ENCODE results near the gene MRPL52. TPM values are rescaled to one million over a fixed set of nuclear protein-coding genes. Genes with fewer than 3 reads are reported as not detected.
A peak's percentile ranks its signal among the peaks of the same experiment; 100 is the strongest.

MRPL52 gene
- total and polyA plus RNA-seq, 2 of the 13 experiments (the other 11 are each of a cell fraction or from before 2014, with no cell fraction given) = 118 to 329 TPM

DNA sequence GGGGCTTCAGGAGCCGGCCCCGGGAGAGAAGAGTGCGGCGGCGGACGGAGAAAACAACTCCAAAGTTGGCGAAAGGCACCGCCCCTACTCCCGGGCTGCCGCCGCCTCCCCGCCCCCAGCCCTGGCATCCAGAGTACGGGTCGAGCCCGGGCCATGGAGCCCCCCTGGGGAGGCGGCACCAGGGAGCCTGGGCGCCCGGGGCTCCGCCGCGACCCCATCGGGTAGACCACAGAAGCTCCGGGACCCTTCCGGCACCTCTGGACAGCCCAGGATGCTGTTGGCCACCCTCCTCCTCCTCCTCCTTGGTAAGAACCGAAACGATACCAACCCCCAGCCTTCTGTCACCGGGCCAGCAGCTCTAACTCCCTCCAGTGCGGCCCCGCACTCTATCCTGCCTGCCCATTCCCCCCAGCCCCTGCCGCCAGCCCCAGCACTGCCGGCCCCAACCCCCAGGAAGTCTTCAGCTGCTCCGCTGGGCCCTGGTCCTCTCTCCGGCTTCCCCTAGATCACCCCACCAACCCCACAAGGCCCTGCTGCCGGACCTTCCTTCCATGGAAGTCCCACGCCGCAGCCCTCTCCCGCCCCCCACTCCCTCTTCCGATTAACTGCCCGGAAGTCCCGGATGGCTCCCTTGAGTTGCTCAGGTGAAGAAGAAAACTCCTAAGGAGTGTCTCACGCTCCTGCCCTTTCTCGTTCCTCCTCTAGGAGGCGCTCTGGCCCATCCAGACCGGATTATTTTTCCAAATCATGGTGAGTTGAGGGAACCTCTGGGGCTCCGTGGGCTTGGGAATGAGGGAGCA is 42.5 kb downstream of the MRPL52 start:
- H3K36me3 ChIP-seq (replicated peaks in 1 of 2; ENCODE audit: control insufficient read depth in 1 of 2, insufficient read depth in 2 of 2, low read length in 2 of 2) = peaks cover 14% of the 10 kb centered on the region in 2 experiments; a peak in 4 of 5 replicates
- FAIRE-seq = peak; percentile 79
- 2% methylated on average over 42 of the region's 45 CpGs for WGBS (ENCODE audit: low lambda C conversion rate)
- no TSS peak for BruUV-seq (replicated peaks)
- peak; percentile 62 for ATAC-seq
- H4K20me1 ChIP-seq (ENCODE audit: insufficient read depth, low read length) = no peaks in the 10 kb centered on the region
- POLR2A ChIA-PET = interaction anchor here (0.6 to 4.4 kb wide), 23 partner anchors 10 to 1243 kb away, joined by 3 to 53 read pairs (median 9); partner anchors contain the start of genes ACIN1, AJUBA, C14orf119 and DAD1
- peak overlapping the region; percentile 66 to 93 (median 82) for H3K4me3 ChIP-seq (replicated peaks in 1 of 3; ENCODE audit: insufficient read depth in 1 of 3, low read depth in 2 of 3, low read length in 3 of 3)
- no peaks in the 10 kb centered on the region; a peak in 1 of 5 replicates for H3K27me3 ChIP-seq (ENCODE audit: control insufficient read depth in 1 of 2, insufficient read depth in 2 of 2, low read length in 2 of 2)
- H2AFZ ChIP-seq (ENCODE audit: low read length) = no peak overlapping the region
- H3K9ac ChIP-seq (ENCODE audit: insufficient read depth, low read depth, low read length) = peak overlapping the region; percentile 76
- intact Hi-C loops (cut with micrococcal nuclease; ENCODE audit: unreplicated experiment) (loop anchor here (1.0 to 5.0 kb wide), 3 partner anchors 28 to 110 kb away; partner anchors contain the start of genes AJUBA and OXA1L), in situ Hi-C loops (cut with HindIII; ENCODE audit: extremely low pct_ligation_motif_present, low pct_unique_long_range_greater_than_20kb) (no loop called here)
- CTCF ChIA-PET (ENCODE audit: low intra/inter-chr PET ratio, low total read pairs) = interaction anchor here (0.6 to 3.1 kb wide), 7 partner anchors 19 to 315 kb away, joined by 3 to 46 read pairs (median 7); partner anchors contain the start of gene HAUS4
- H3K9me3 ChIP-seq (ENCODE audit: low read length) = no peaks in the 10 kb centered on the region
- DNase-seq (ENCODE audit: low spot score) = peak; percentile 84
- peak overlapping the region; percentile 95 for H3K4me2 ChIP-seq (ENCODE audit: low read depth, low read length)
- H3K4me1 ChIP-seq (ENCODE audit: insufficient read depth, low read length) = peaks cover 35% of the 10 kb centered on the region
- H3K27ac ChIP-seq (ENCODE audit: extremely low read length, insufficient read depth, low read length) = peak overlapping the region; percentile 85
- H3K79me2 ChIP-seq (ENCODE audit: insufficient read depth, low read length) = no peaks in the 10 kb centered on the region
- no peak for TF ChIP-seq MBNL3 (CRISPR knock-in tag; conservative IDR thresholded peaks at IDR 0.05)
- TF ChIP-seq, protein P1, sequence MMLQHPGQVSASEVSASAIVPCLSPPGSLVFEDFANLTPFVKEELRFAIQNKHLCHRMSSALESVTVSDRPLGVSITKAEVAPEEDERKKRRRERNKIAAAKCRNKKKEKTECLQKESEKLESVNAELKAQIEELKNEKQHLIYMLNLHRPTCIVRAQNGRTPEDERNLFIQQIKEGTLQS (CRISPR knock-in tag; IDR thresholded peaks at IDR 0.05) = 0 out of 2 replicates have a peak, but pooled peaks have one; percentile 32
- peak; percentile 37; the same call in 1 of the 2 replicates for TF ChIP-seq ZNF792 (CRISPR knock-in tag; IDR thresholded peaks at IDR 0.05)
- TF ChIP-seq ZNF570 (CRISPR knock-in tag; IDR thresholded peaks at IDR 0.05; ENCODE audit: borderline replicate concordance) = no peak; the same call in 1 of the 2 replicates
- 0 out of 2 replicates have a peak, but pooled peaks have one; percentile 17 for TF ChIP-seq PAXIP1 (CRISPR knock-in tag; conservative IDR thresholded peaks at IDR 0.05)
- 0 out of 2 replicates have a peak, but pooled peaks have one; percentile 16 for TF ChIP-seq FOSL1 (CRISPR knock-in tag; IDR thresholded peaks at IDR 0.05; ENCODE audit: borderline replicate concordance)
- TF ChIP-seq ZNF569 (CRISPR knock-in tag; IDR thresholded peaks at IDR 0.05; ENCODE audit: borderline replicate concordance) = no peak
- peak; percentile 61; the same call in 1 of the 2 replicates for TF ChIP-seq BCL6 (CRISPR knock-in tag; IDR thresholded peaks at IDR 0.05)
- peak; percentile 69 for TF ChIP-seq AGO2 (optimal IDR thresholded peaks at IDR 0.05; ENCODE audit: low read depth, low read length)
- TF ChIP-seq GLI4 (CRISPR knock-in tag; IDR thresholded peaks at IDR 0.05; ENCODE audit: borderline replicate concordance) = peak; percentile 30; the same call in 1 of the 2 replicates
- 0 out of 2 replicates have a peak, but pooled peaks have one; percentile 43 for TF ChIP-seq E2F1 (CRISPR knock-in tag; IDR thresholded peaks at IDR 0.05)
- no peak for TF ChIP-seq POLR2AphosphoS2 (IDR thresholded peaks at IDR 0.05; ENCODE audit: low read depth, low read length)
- peak; percentile 65; the same call in 1 of the 2 replicates for TF ChIP-seq PPARG (CRISPR knock-in tag; conservative IDR thresholded peaks at IDR 0.05)
- TF ChIP-seq CBX5 (CRISPR knock-in tag; IDR thresholded peaks at IDR 0.05; ENCODE audit: borderline replicate concordance) = peak; percentile 10; the same call in 1 of the 2 replicates
- peak; percentile 47; the same call in 1 of the 2 replicates for TF ChIP-seq RARA (CRISPR knock-in tag; IDR thresholded peaks at IDR 0.05)
- 0 out of 2 replicates have a peak, but pooled peaks have one; percentile 60 for TF ChIP-seq HOXD1 (CRISPR knock-in tag; IDR thresholded peaks at IDR 0.05)
- TF ChIP-seq, protein P2, sequence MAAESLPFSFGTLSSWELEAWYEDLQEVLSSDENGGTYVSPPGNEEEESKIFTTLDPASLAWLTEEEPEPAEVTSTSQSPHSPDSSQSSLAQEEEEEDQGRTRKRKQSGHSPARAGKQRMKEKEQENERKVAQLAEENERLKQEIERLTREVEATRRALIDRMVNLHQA (CRISPR knock-in tag; IDR thresholded peaks at IDR 0.05) = no peak
- TF ChIP-seq RCOR2 (CRISPR knock-in tag; IDR thresholded peaks at IDR 0.05) = peak; percentile 42; the same call in 1 of the 2 replicates

Data from HepG2 (cell line).